ENCODE data around the gene C15orf61. TPM values are rescaled to one million over a fixed set of nuclear protein-coding genes. Genes with fewer than 3 reads are reported as not detected.
A peak's percentile ranks its signal among the peaks of the same experiment; 100 is the strongest.

Gene C15orf61
- total and polyA plus RNA-seq, 4 donors = 1.4 to 5.6 (median 2.5) TPM

GRCh38 chr15:67501177-67501835 lies 19.6 kb upstream of the C15orf61 start:
- Histone ChIP-seq H3K4me3 (ENCODE audit: low read depth in 1 of 3, low read length in 3 of 3) (no peak overlapping the region), H3K9ac (ENCODE audit: low read depth in 1 of 2, low read length in 2 of 2) (no peak overlapping the region), H3K27ac (ENCODE audit: low read depth in 1 of 2, low read length in 2 of 2) (no peak overlapping the region), H3K36me3 (ENCODE audit: control insufficient read depth in 4 of 4, insufficient read depth in 3 of 4, low read depth in 1 of 4, low read length in 3 of 4) (no peaks in the 10 kb centered on the region), H3K9me3 (ENCODE audit: control insufficient read depth in 4 of 4, low read length in 3 of 4) (no peaks in the 10 kb centered on the region), H3K4me1 (ENCODE audit: control insufficient read depth in 4 of 4, insufficient read depth in 4 of 4, low read length in 3 of 4) (no peaks in the 10 kb centered on the region), H3K27me3 (ENCODE audit: control insufficient read depth in 4 of 4, insufficient read depth in 4 of 4, low read length in 3 of 4) (no peaks in the 10 kb centered on the region)
- TF ChIP-seq SP1 (IDR thresholded peaks at IDR 0.05) (no peak), CTCF (IDR thresholded peaks at IDR 0.05; ENCODE audit: low read depth, low read length, missing input control) (peak; percentile 31), ZBTB33 (IDR thresholded peaks at IDR 0.05) (no peak), RAD21 (IDR thresholded peaks at IDR 0.05) (peak; percentile 80 to 81)
- DNase-seq (ENCODE audit: low spot score) = no peak
- 21% methylated on average over 2 of the region's 2 CpGs for WGBS

- no peak overlapping the region for H3K4me3 ChIP-seq (ENCODE audit: low read depth in 1 of 3, low read length in 3 of 3)
- H3K9me3 ChIP-seq (ENCODE audit: control insufficient read depth in 4 of 4, low read length in 3 of 4) = no peaks in the 10 kb centered on the region
- TF ChIP-seq RXRA (IDR thresholded peaks at IDR 0.05) = no peak
- TF ChIP-seq ATF3 (IDR thresholded peaks at IDR 0.05) = no peak
- no peak for TF ChIP-seq SP1 (IDR thresholded peaks at IDR 0.05)
- no peak for TF ChIP-seq HNF4G (IDR thresholded peaks at IDR 0.05)
- TF ChIP-seq TAF1 (conservative IDR thresholded peaks at IDR 0.05) = no peak
- TF ChIP-seq MAX (IDR thresholded peaks at IDR 0.05) = no peak
- H3K4me1 ChIP-seq (ENCODE audit: control insufficient read depth in 4 of 4, insufficient read depth in 4 of 4, low read length in 3 of 4) = no peaks in the 10 kb centered on the region
- H3K36me3 ChIP-seq (ENCODE audit: control insufficient read depth in 4 of 4, insufficient read depth in 3 of 4, low read depth in 1 of 4, low read length in 3 of 4) = no peaks in the 10 kb centered on the region
- H3K9ac ChIP-seq (ENCODE audit: low read depth in 1 of 2, low read length in 2 of 2) = no peak overlapping the region
- no peaks in the 10 kb centered on the region for H3K27me3 ChIP-seq (ENCODE audit: control insufficient read depth in 4 of 4, insufficient read depth in 4 of 4, low read length in 3 of 4)
- WGBS = 78% methylated on average over 13 of the region's 13 CpGs
- H3K27ac ChIP-seq (ENCODE audit: low read depth in 1 of 2, low read length in 2 of 2) = no peak overlapping the region
- no peak for DNase-seq (ENCODE audit: low spot score)
Measured at GRCh38 chr15:67501836-67502461, 19.0 kb upstream of the C15orf61 start.

GRCh38 chr15:67504056-67504455 lies 16.9 kb upstream of the C15orf61 start:
- 97% methylated on average over 6 of the region's 6 CpGs for WGBS
- no peak overlapping the region for H3K4me3 ChIP-seq (ENCODE audit: low read depth in 1 of 3, low read length in 3 of 3)
- no peaks in the 10 kb centered on the region for H3K9me3 ChIP-seq (ENCODE audit: control insufficient read depth in 4 of 4, low read length in 3 of 4)
- no peaks in the 10 kb centered on the region for H3K36me3 ChIP-seq (ENCODE audit: control insufficient read depth in 4 of 4, insufficient read depth in 3 of 4, low read depth in 1 of 4, low read length in 3 of 4)
- no peaks in the 10 kb centered on the region for H3K27me3 ChIP-seq (ENCODE audit: control insufficient read depth in 4 of 4, insufficient read depth in 4 of 4, low read length in 3 of 4)
- no peak for TF ChIP-seq SP1 (IDR thresholded peaks at IDR 0.05)
- no peak for TF ChIP-seq FOXA2 (IDR thresholded peaks at IDR 0.05)
- TF ChIP-seq RAD21 (IDR thresholded peaks at IDR 0.05) = no peak
- H3K9ac ChIP-seq (ENCODE audit: low read depth in 1 of 2, low read length in 2 of 2) = no peak overlapping the region
- DNase-seq (ENCODE audit: low spot score) = no peak
- no peak overlapping the region for H3K27ac ChIP-seq (ENCODE audit: low read depth in 1 of 2, low read length in 2 of 2)
- H3K4me1 ChIP-seq (ENCODE audit: control insufficient read depth in 4 of 4, insufficient read depth in 4 of 4, low read length in 3 of 4) = peaks cover 0 to 1% (median 0%) of the 10 kb centered on the region in 4 donors
